HepG2 (cell line): ENCODE results near the gene CACNA1F.

Experiments used
- CBX1 ChIP-seq: IDR thresholded peaks from one replicate; pipeline ENCODE4 v1.6.1; 2016; ENCODE audit warnings: antibody characterized with exemption, low read depth
- CHD4 ChIP-seq: fragments of 200-600 bp; sonication (generic); IDR thresholded peaks from 2 replicates; pipeline ENCODE4 v1.7.0; 2017; ENCODE audit warnings: mild to moderate bottlenecking, low read length, borderline replicate concordance
- NR2F6 ChIP-seq, 2 experiments: IDR thresholded peaks; 2 replicates each; pipeline ENCODE4 v1.6.1; 2016; ENCODE audit warnings: antibody characterized with exemption in 1 of 2, mild to moderate bottlenecking in 1 of 2
- PAWR ChIP-seq: sonication (generic); formaldehyde crosslinking; IDR thresholded peaks from 2 replicates; pipeline ENCODE4 v1.4.0; 2020; ENCODE audit warnings: missing genetic modification reagents, mild to moderate bottlenecking, borderline replicate concordance
- ZNF431 ChIP-seq: sonication (generic); formaldehyde crosslinking; IDR thresholded peaks from 2 replicates; pipeline ENCODE4 v1.9.0; 2022; ENCODE audit warnings: missing genetic modification reagents, low read depth, mild to moderate bottlenecking, borderline replicate concordance
- ZNF614 ChIP-seq: IDR thresholded peaks from 2 replicates; pipeline ENCODE4 v1.6.1; 2018; ENCODE audit warnings: missing biosample characterization, missing genetic modification reagents, inconsistent platforms, borderline replicate concordance
- ZNF691 ChIP-seq: sonication (generic); formaldehyde crosslinking; IDR thresholded peaks from 2 replicates; pipeline ENCODE4 v1.4.0; 2020; ENCODE audit warnings: missing genetic modification reagents, low read depth, mild to moderate bottlenecking, borderline replicate concordance
- TF ChIP-seq, protein P1 (sequence below): sonication (generic); formaldehyde crosslinking; IDR thresholded peaks from 2 replicates; pipeline ENCODE4; 2020; ENCODE audit warnings: missing genetic modification reagents, mild to moderate bottlenecking, borderline replicate concordance
- TF ChIP-seq, protein P2 (sequence below): sonication (generic); formaldehyde crosslinking; IDR thresholded peaks from 2 replicates; pipeline ENCODE4 v1.8.1; 2023; ENCODE audit warnings: mild to moderate bottlenecking, inconsistent platforms, moderate library complexity, missing genetic modification reagents, borderline replicate concordance
- TF ChIP-seq, protein P3 (sequence below): IDR thresholded peaks from 2 replicates; pipeline ENCODE4 v1.6.1; 2012; ENCODE audit warnings: inconsistent platforms

DNA sequence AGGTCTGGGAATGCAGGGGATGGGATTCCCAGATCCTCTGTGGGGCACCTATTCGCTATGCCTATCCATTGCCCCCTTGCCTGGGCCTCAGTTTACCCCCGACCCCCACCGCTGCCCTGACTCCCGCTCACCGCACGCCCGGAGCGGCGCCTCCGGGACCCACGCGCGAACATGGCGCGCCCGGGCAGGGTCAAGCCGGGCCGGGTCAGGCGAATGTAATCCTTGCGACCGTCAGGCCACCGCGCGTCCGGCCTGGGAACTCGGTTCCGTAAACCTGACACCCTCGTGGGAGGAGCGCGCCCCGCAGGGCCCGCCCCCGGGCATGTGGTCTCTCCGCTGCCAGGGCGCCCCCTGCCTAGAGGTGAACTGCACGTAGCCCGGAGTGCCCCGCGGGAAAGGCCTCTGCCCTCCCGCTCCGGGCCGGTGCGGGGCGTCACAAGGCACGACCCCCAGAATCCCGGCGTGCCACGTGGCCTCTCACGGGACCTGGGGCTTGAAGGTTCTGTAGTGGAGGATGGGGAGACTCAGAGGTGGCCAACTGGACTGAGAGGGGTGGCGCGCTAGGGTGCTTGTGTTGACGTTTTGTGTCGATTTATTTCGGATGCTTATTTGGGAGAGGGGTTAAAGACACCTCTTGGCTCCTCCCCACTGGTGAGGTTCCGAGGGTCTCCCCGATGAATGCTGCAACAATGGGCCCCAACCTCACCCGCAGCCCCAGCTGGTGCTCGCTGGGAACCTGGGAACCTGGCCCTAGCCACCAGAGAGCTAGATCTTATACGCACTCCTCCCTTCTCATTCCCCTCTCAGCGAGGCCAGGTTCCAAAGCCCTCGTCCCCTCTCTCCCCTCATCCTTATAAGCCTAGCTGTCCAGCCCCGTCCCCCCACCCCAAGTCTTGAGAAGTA, 46.8 kb downstream of the CACNA1F start, which contains the start of gene PRICKLE3:
- TF ChIP-seq, protein P1, sequence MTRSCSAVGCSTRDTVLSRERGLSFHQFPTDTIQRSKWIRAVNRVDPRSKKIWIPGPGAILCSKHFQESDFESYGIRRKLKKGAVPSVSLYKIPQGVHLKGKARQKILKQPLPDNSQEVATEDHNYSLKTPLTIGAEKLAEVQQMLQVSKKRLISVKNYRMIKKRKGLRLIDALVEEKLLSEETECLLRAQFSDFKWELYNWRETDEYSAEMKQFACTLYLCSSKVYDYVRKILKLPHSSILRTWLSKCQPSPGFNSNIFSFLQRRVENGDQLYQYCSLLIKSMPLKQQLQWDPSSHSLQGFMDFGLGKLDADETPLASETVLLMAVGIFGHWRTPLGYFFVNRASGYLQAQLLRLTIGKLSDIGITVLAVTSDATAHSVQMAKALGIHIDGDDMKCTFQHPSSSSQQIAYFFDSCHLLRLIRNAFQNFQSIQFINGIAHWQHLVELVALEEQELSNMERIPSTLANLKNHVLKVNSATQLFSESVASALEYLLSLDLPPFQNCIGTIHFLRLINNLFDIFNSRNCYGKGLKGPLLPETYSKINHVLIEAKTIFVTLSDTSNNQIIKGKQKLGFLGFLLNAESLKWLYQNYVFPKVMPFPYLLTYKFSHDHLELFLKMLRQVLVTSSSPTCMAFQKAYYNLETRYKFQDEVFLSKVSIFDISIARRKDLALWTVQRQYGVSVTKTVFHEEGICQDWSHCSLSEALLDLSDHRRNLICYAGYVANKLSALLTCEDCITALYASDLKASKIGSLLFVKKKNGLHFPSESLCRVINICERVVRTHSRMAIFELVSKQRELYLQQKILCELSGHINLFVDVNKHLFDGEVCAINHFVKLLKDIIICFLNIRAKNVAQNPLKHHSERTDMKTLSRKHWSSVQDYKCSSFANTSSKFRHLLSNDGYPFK (CRISPR knock-in tag) = no peak
- TF ChIP-seq CHD4 (no peak), ZNF614 (CRISPR knock-in tag) (no peak), PAWR (no peak), CBX1 (no peak), ZNF431 (CRISPR knock-in tag) (no peak), ZNF691 (peak; percentile 23; the same call in 1 of the 2 replicates), NR2F6 (IDR thresholded peaks at IDR 0.05) (no peak), NR2F6 (CRISPR knock-in tag; IDR thresholded peaks at IDR 0.05) (peak; percentile 57)
- TF ChIP-seq, protein P2, sequence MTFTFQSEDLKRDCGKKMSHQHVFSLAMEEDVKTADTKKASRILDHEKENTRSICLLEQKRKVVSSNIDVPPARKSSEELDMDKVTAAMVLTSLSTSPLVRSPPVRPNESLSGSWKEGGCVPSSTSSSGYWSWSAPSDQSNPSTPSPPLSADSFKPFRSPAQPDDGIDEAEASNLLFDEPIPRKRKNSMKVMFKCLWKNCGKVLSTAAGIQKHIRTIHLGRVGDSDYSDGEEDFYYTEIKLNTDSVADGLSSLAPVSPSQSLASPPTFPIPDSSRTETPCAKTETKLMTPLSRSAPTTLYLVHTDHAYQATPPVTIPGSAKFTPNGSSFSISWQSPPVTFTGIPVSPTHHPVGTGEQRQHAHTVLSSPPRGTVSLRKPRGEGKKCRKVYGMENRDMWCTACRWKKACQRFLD (CRISPR knock-in tag) = no peak
- TF ChIP-seq, protein P3, sequence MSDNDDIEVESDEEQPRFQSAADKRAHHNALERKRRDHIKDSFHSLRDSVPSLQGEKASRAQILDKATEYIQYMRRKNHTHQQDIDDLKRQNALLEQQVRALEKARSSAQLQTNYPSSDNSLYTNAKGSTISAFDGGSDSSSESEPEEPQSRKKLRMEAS = peak; percentile 80
